GM18511 (cell line): ENCODE results near the gene SYDE2.
"Not testable (repeated sequence)": the region's sequence is repeated elsewhere in the genome, so short reads cannot be mapped to it uniquely, and the experiment has no call there.

Experiments
- ATAC-seq: cut with Tn5 transposase; IDR thresholded peaks from one replicate; pipeline ENCODE4 v1.9.1; 2021; ENCODE audit warnings: mild to moderate bottlenecking, moderate library complexity; ENCODE audit not compliant: unreplicated experiment

SYDE2 gene

GRCh38 chr1:85214654-85215053 is 13.8 kb upstream of the SYDE2 start:
- no peak for ATAC-seq

GRCh38 chr1:85208488-85208887 is 7.7 kb upstream of the SYDE2 start:
- ATAC-seq, result no peak

- no peak for ATAC-seq
These were observed 2.9 kb upstream of the SYDE2 start for GRCh38 chr1:85203573-85204171.

GRCh38 chr1:85202864-85203255 is 2.0 kb upstream of the SYDE2 start:
- ATAC-seq, result no peak

GRCh38 chr1:85202092-85202863 is 1.5 kb upstream of the SYDE2 start:
- no peak for ATAC-seq

GRCh38 chr1:85201340-85202091 is 700 bp upstream of the SYDE2 start:
- ATAC-seq, result peak; percentile 49

GRCh38 chr1:85199667-85200462 is 951 bp downstream of the SYDE2 start:
- peak; percentile 34 for ATAC-seq

- no peak for ATAC-seq
These were observed 2.0 kb downstream of the SYDE2 start for GRCh38 chr1:85198864-85199263.

GRCh38 chr1:85196358-85196757 is 4.5 kb downstream of the SYDE2 start:
- no peak for ATAC-seq

- no peak for ATAC-seq
These were observed 5.1 kb downstream of the SYDE2 start for GRCh38 chr1:85195703-85196102.

- ATAC-seq, result not testable (repeated sequence)
These were observed 8.7 kb downstream of the SYDE2 start for GRCh38 chr1:85192129-85192528.

GRCh38 chr1:85189120-85189519 is 11.7 kb downstream of the SYDE2 start:
- ATAC-seq, result no peak

GRCh38 chr1:85188530-85188929 is 12.3 kb downstream of the SYDE2 start:
- ATAC-seq, result no peak

GRCh38 chr1:85187021-85187420 is 13.8 kb downstream of the SYDE2 start:
- not testable (repeated sequence) for ATAC-seq

- ATAC-seq, result no peak
These were observed 16.6 kb downstream of the SYDE2 start for GRCh38 chr1:85184245-85184644.

GRCh38 chr1:85182700-85183099 is 18.1 kb downstream of the SYDE2 start:
- ATAC-seq, result no peak

- ATAC-seq, result no peak
These were observed 19.9 kb downstream of the SYDE2 start for GRCh38 chr1:85180869-85181268.

- ATAC-seq, result no peak
These were observed 21.3 kb downstream of the SYDE2 start for GRCh38 chr1:85179522-85179921.

GRCh38 chr1:85178396-85178795 is 22.4 kb downstream of the SYDE2 start:
- ATAC-seq, result no peak

GRCh38 chr1:85174503-85174902 is 26.3 kb downstream of the SYDE2 start:
- ATAC-seq, result no peak

- ATAC-seq, result no peak
These were observed 28.0 kb downstream of the SYDE2 start for GRCh38 chr1:85172684-85173337.
